Measurements from ENCODE around the gene FARP1.
A peak's percentile ranks its signal among the peaks of the same experiment; 100 is the strongest.

Gene FARP1

DNA sequence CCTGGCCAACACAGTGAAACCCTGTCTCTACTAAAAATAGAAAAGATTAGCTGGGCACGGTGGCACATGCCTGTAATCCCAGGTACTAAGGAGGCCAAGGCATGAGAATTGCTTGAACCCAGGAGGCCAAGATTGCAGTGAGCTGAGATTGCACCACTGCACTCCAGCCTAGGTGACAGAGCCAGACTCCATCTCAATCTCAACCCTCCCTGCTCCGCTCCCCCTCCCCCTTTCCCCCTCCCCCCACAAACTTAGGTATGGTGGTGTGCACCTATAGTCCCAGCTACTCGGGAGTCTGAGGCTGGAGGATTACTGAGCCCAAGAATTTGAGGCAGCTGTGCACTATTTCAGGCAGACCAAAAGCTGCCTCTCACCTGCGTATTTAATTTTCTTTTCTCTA, 55.8 kb downstream of the FARP1 start:
- Histone ChIP-seq H4K20me1 (no peaks in the 10 kb centered on the region; the same call in 1 of the 2 replicates), H3K27me3 (no peaks in the 10 kb centered on the region), H3K9me3 (peaks cover 15% of the 10 kb centered on the region), H3K36me3 (peaks cover 12% of the 10 kb centered on the region; the same call in 1 of the 2 replicates), H3K4me3 (no peak overlapping the region), H3K9ac (no peak overlapping the region), H3K27ac (no peak overlapping the region), H3K4me2 (no peak overlapping the region), H3K4me1 (peaks cover 27% of the 10 kb centered on the region)
- TF ChIP-seq Cebpa-rat (IDR thresholded peaks at IDR 0.05) = no peak

DNA sequence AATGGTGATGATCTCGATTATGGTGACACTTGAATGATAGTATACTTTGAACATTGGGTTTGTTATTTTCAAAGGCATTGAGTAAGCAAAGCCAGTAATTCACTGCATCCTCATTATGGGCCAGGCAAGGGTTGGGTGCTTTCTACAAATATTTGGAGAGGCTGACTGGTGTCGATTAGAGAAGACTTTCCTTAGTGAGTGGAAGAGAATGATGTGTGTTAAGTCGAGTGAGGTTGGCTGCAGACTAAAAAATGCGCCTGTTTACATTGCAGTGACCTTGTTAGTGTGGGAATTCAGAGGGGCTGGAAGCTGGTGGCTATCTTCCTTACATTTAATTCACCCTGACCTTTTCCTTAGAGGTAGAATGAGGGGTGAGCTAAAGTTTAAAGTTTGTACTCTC, 56.6 kb downstream of the FARP1 start:
- Histone ChIP-seq H3K9me3 (peaks cover 22% of the 10 kb centered on the region), H3K9ac (no peak overlapping the region), H3K4me2 (no peak overlapping the region), H3K36me3 (peaks cover 16% of the 10 kb centered on the region; the same call in 1 of the 2 replicates), H3K4me3 (no peak overlapping the region), H3K27ac (no peak overlapping the region), H3K27me3 (no peaks in the 10 kb centered on the region), H4K20me1 (no peaks in the 10 kb centered on the region; the same call in 1 of the 2 replicates), H3K4me1 (peaks cover 27% of the 10 kb centered on the region)
- TF ChIP-seq Cebpa-rat (IDR thresholded peaks at IDR 0.05) = no peak

GRCh38 chr13:98200211-98200878, 57.5 kb downstream of the FARP1 start:
- no peak overlapping the region for H3K27ac ChIP-seq
- TF ChIP-seq Cebpa-rat (IDR thresholded peaks at IDR 0.05) = no peak
- no peaks in the 10 kb centered on the region; the same call in 1 of the 2 replicates for H4K20me1 ChIP-seq
- H3K4me2 ChIP-seq = peak overlapping the region; percentile 58; the same call in 1 of the 2 replicates
- H3K36me3 ChIP-seq = peaks cover 20% of the 10 kb centered on the region; the same call in 1 of the 2 replicates
- H3K4me1 ChIP-seq = peaks cover 27% of the 10 kb centered on the region
- peaks cover 31% of the 10 kb centered on the region for H3K9me3 ChIP-seq
- H3K27me3 ChIP-seq = no peaks in the 10 kb centered on the region
- no peak overlapping the region for H3K9ac ChIP-seq
- no peak overlapping the region for H3K4me3 ChIP-seq

GRCh38 chr13:98201189-98201588, 58.3 kb downstream of the FARP1 start:
- Histone ChIP-seq H3K4me3 (no peak overlapping the region), H3K36me3 (peaks cover 16% of the 10 kb centered on the region; the same call in 1 of the 2 replicates), H3K4me2 (peak overlapping the region; percentile 58), H3K9ac (no peak overlapping the region), H4K20me1 (no peaks in the 10 kb centered on the region; the same call in 1 of the 2 replicates), H3K27me3 (no peaks in the 10 kb centered on the region), H3K27ac (no peak overlapping the region; the same call in 1 of the 2 replicates), H3K4me1 (peaks cover 27% of the 10 kb centered on the region), H3K9me3 (peaks cover 39% of the 10 kb centered on the region)
- no peak for TF ChIP-seq Cebpa-rat (IDR thresholded peaks at IDR 0.05)

GRCh38 chr13:98201984-98202383, 59.1 kb downstream of the FARP1 start:
- no peak overlapping the region for H3K4me3 ChIP-seq
- H3K27ac ChIP-seq = peak overlapping the region; percentile 3
- TF ChIP-seq Cebpa-rat (IDR thresholded peaks at IDR 0.05) = no peak
- H3K9me3 ChIP-seq = peaks cover 43% of the 10 kb centered on the region
- peak overlapping the region; percentile 58 for H3K4me2 ChIP-seq
- peaks cover 16% of the 10 kb centered on the region; the same call in 1 of the 2 replicates for H3K36me3 ChIP-seq
- H3K4me1 ChIP-seq = peaks cover 27% of the 10 kb centered on the region
- H4K20me1 ChIP-seq = no peaks in the 10 kb centered on the region; the same call in 1 of the 2 replicates
- H3K9ac ChIP-seq = no peak overlapping the region
- no peaks in the 10 kb centered on the region for H3K27me3 ChIP-seq

GRCh38 chr13:98203646-98204326, 60.9 kb downstream of the FARP1 start:
- no peak overlapping the region for H3K4me2 ChIP-seq
- no peak overlapping the region for H3K27ac ChIP-seq
- no peak overlapping the region for H3K9ac ChIP-seq
- peaks cover 37% of the 10 kb centered on the region for H3K9me3 ChIP-seq
- H3K36me3 ChIP-seq = peaks cover 16% of the 10 kb centered on the region; the same call in 1 of the 2 replicates
- H3K4me3 ChIP-seq = no peak overlapping the region
- no peak for TF ChIP-seq Cebpa-rat (IDR thresholded peaks at IDR 0.05)
- H4K20me1 ChIP-seq = no peaks in the 10 kb centered on the region; the same call in 1 of the 2 replicates
- H3K4me1 ChIP-seq = peaks cover 27% of the 10 kb centered on the region
- H3K27me3 ChIP-seq = no peaks in the 10 kb centered on the region

GRCh38 chr13:98204546-98204945, 61.7 kb downstream of the FARP1 start:
- peaks cover 37% of the 10 kb centered on the region for H3K9me3 ChIP-seq
- no peak overlapping the region for H3K4me3 ChIP-seq
- H3K9ac ChIP-seq = no peak overlapping the region
- peaks cover 27% of the 10 kb centered on the region for H3K4me1 ChIP-seq
- no peak for TF ChIP-seq Cebpa-rat (IDR thresholded peaks at IDR 0.05)
- peaks cover 16% of the 10 kb centered on the region; the same call in 1 of the 2 replicates for H3K36me3 ChIP-seq
- H3K27ac ChIP-seq = no peak overlapping the region
- no peak overlapping the region for H3K4me2 ChIP-seq
- no peaks in the 10 kb centered on the region; the same call in 1 of the 2 replicates for H4K20me1 ChIP-seq
- H3K27me3 ChIP-seq = no peaks in the 10 kb centered on the region

GRCh38 chr13:98206946-98207345, 64.1 kb downstream of the FARP1 start:
- Histone ChIP-seq H3K4me2 (no peak overlapping the region), H3K36me3 (peaks cover 27% of the 10 kb centered on the region), H3K4me3 (no peak overlapping the region), H3K9me3 (peaks cover 56% of the 10 kb centered on the region), H3K4me1 (peaks cover 18% of the 10 kb centered on the region), H3K9ac (no peak overlapping the region), H3K27ac (no peak overlapping the region), H3K27me3 (no peaks in the 10 kb centered on the region), H4K20me1 (no peaks in the 10 kb centered on the region)
- no peak for TF ChIP-seq Cebpa-rat (IDR thresholded peaks at IDR 0.05)

DNA sequence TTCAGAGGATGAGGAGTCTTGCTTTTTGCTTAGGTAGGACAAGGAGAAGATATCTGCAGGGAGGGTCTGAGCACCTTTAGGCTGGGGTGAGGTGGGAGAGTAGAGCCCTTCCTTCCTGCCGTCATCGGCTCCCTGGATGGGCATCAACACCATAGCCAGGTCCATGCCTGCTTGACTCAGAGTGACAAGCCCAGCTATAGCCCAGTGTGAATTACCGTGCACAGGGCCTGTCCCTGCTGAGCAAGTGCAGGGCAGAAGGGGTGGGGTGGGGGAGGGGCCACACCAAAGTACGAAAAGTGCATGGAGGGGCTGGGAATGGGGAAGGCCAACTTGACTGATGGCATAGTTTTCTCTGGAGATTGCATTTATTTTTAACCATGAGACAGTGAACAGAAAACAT, 64.5 kb downstream of the FARP1 start:
- no peak overlapping the region for H3K27ac ChIP-seq
- TF ChIP-seq Cebpa-rat (IDR thresholded peaks at IDR 0.05) = no peak
- H3K27me3 ChIP-seq = no peaks in the 10 kb centered on the region
- no peak overlapping the region for H3K4me2 ChIP-seq
- peaks cover 13% of the 10 kb centered on the region for H3K4me1 ChIP-seq
- peaks cover 29% of the 10 kb centered on the region for H3K36me3 ChIP-seq
- peaks cover 56% of the 10 kb centered on the region for H3K9me3 ChIP-seq
- H3K9ac ChIP-seq = no peak overlapping the region
- H3K4me3 ChIP-seq = no peak overlapping the region
- H4K20me1 ChIP-seq = no peaks in the 10 kb centered on the region

DNA sequence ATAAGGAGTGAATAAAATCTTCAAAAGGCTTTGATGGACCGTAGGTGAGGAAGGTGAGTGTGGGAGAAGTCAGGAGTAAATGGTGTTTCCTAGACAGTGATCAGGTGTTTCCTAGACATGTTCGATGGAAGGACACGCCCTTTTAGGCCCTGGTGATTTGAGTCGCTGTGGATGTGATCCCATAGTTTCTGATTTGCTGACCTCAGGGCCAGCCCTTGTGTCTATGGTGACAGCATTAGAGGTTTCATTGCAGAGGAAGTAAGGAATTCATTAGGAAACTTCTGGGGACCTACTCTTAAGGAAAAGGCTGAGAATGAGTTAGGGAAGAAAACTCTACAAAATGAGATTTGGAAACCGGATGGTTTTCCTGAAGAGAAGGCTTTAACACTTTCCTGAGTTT, 65.7 kb downstream of the FARP1 start:
- Histone ChIP-seq H3K9ac (no peak overlapping the region), H3K4me1 (peaks cover 7% of the 10 kb centered on the region), H3K9me3 (peaks cover 48% of the 10 kb centered on the region), H3K27ac (no peak overlapping the region), H3K4me2 (no peak overlapping the region), H4K20me1 (no peaks in the 10 kb centered on the region), H3K27me3 (no peaks in the 10 kb centered on the region), H3K36me3 (peaks cover 30% of the 10 kb centered on the region), H3K4me3 (no peak overlapping the region)
- no peak for TF ChIP-seq Cebpa-rat (IDR thresholded peaks at IDR 0.05)
